ENCODE measurements around the gene PTCD1.

PTCD1 gene

GRCh38 chr7:99438573-99439480, at the start of gene PTCD1, which contains the start of gene CPSF4:
PTCD1 (minus strand) TSS chr7:99438798; CDS start chr7:99435242, 3,556 bp downstream.
CPSF4 (plus strand) TSS chr7:99438943; CDS start chr7:99439083, 140 bp downstream.
- DNase-seq, result peak; percentile 92 to 93

DNA sequence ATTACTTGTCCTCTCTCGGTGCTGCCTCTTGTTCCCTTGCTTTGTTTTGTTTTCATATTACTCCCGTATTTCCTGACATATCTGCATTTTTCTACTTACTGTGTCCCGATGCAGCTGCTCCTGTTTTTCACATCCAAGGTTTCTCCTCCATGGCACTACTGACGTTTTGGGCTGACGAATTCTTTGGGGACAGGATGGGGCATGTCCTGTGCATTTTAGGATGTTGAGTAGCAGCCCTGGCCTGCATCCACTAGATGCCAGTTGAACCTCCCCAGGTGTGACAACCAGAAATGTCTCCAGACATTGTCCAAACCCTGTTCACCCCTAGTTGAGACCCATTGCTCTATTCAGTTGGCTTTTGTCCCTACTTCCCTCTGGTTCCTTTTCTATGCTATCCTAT, 46.5 kb upstream of the PTCD1 start:
- no peak for DNase-seq

DNA sequence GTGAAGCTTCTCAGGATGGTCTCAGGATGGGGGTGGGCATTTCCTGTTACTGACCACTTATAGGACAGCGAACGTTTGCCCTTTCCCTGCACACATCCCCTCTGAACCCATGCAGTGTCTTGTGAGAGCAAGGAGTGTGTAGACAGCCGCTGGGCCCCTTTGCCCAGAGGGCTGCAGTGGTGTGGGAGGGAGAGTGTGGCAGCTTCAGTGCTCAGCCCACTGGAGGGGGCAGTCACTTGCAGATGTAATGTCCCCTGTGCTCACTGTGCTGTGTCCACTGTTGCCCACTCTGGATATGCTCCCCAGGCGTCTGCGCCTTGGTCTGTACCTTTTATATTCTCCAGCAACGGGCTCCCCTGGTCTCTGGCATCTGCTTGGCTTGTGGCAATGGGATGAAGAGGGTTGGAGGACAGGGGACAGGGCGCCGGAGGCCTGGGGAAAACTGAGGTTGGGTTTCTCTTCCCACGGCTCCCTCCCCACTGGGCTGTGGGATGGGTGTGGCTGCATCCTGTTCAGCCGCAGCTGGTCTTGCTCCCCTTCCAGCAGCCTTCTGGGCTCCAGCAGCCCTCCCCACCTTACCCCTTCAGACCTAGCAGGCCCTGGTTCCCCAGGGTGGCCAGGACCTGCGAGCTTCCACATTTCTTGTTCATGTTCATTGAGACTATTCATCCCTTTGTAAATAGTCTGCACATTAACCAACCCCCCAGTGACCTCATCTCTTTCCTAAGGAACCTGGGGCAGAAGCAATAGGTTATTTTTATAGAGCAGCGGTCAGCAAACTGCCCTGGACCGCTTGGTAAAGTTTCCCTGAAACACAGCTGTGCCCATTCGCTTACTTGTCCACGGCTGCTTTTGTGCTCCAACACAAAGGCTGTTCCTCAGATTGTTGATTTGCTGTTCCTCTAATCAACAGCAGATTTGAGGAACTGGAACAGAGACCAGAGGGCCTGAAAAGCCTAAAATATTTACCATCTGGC, 40.2 kb upstream of the PTCD1 start:
- no peak for DNase-seq

- no peak for DNase-seq
Observed at GRCh38 chr7:99476107-99476506, 37.5 kb upstream of the PTCD1 start.

GRCh38 chr7:99473315-99473596, 34.7 kb upstream of the PTCD1 start:
- DNase-seq, result peak; percentile 13 to 49

DNA sequence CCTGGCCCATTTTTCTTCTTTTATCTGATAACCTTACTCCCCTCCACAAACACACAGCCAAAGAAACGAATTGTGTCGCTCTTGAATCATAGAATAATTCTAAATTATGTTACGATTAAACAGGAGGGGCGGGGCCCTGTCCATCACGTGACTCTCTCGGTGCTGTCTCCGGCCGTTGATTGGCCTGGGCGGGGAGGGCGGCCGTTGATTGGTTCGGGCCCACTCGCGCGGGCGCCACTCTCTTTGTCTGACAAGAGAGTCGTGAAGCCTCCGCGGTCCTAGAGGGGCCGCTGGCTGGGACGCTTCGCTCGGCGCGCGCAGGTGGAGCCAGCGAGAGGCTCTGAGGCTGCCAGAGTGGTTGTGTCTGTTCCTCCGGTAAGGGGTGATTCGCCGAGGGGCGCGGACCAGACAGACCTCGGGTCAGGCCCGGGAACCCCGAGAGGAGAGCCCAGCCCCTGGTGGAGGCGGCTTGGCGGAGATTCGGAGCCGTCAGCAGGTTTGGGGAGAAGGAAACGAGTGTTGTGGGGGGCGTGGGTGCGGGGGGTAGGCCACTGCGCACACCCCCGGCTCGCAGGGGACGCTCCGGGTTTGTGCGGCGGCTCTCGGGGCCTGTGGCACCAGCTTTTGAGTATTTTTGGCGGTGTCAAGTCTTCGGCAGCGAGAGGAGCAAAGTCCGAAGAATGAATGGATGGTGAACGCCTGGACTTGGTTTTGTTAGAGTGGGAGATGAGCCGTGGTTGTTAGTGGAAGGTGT, 34.1 kb upstream of the PTCD1 start, which contains the start of gene ZNF789:
Gene ZNF789, plus strand, starts transcription at position 330 of the 754 bp plus-strand sequence. CDS start 3,567 bp downstream, outside the sequence.
- peak; percentile 97 to 98 for DNase-seq

DNA sequence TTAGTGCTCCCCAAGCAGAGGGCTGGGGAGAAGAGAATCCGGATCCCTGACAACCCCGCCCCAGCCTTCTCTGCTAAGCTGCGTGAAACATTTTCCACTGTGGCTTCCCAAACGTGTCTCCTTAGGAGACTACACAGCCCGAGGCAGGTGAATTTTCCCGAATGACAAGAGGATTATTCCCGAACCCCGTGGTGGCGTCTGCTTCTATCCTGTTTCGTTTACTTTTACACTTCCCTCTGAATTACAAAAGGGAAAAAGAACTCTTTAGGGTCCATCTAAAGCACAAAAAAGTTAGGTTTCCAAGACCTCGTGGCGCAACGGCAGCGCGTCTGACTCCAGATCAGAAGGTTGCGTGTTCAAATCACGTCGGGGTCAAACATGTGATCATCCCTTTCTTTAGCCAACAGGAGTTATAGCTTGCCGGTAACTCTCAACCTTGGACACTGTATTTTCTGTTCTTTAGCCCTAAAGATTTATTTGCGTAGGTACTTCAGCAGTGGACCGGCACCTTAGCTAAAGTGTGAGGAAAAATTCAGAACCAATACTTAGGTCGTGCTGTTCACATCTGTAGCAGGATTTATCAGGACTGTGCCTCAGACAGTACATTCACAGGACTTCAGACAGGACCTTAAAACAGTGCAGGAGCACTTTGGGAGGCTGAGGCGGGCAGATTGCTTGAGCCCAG, 30.9 kb upstream of the PTCD1 start:
- no peak for DNase-seq

GRCh38 chr7:99468336-99468918, 29.8 kb upstream of the PTCD1 start:
- no peak for DNase-seq

- no peak for DNase-seq
Observed at GRCh38 chr7:99465421-99465768, 26.8 kb upstream of the PTCD1 start.

GRCh38 chr7:99461221-99461620, 22.6 kb upstream of the PTCD1 start:
- DNase-seq, result no peak

DNA sequence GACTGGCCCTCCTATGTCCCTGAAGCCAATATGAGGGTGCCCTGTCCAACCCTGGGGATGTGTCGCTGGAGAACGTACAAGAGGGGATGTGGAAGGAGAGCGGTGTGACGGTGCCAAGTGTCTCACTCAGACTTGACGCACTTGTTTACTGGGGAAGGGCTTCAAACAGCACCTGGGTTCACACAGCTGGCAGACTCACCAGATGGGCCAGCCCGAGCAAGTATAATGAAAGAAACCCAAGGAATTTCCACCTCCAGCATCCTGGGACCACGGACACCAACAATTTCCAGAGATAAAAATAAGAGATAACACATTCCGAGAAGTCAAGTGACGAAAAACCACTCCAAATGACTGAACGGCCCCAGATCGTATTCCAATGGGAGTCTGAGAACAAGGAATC, 22.1 kb upstream of the PTCD1 start:
- DNase-seq, result no peak

DNA sequence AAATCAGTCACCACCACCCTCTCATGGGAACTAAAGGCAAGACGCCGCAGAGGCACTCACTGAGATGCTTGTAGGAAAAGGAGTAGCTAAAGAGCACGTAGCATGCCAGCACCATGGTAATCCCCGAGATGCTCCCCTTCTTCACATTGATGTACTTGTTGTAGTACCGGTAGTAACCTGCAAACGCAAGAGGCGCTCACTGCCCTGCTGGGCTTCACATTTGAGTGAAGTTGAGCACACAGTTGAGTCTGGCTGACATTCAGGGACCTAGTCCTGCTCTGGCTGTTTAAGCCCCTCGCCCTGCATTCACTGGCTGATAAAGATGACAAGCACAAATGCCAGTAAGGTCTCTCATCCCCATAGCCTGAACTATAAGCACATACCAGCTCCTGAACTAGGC, 20.5 kb upstream of the PTCD1 start:
- DNase-seq, result peak in 1 of 2 donors; percentile 39

- no peak for DNase-seq
Observed at GRCh38 chr7:99457650-99458493, 19.3 kb upstream of the PTCD1 start.

DNA sequence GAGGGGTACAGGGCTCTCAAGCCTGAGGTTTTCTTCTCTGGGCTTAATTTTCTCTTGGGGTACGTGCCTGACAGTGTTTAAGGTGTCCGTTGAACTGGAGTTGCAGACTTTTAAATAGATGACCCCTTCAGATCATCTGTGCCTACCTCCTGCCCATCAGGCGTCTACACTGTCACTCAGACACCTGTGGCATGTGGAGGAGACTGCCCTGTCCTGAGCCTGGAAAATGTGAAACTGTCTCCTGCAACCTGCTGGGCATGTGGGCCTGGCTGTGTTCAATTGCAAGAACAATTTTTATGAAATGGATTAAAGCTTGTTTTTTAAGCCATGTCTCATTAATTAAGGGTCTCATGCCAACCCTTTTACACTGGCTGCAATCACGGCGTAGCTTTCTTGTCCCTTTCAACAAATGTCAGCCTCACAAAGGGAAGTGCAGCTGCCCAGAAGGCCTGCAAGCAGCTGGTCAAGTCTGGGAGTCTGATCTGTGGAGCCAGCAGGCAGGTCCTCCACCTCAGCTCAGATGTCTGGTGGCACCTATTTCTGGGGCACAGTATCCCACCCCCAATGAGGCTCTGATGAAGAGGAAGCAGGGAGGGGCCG, 18.6 kb upstream of the PTCD1 start:
- no peak for DNase-seq

- DNase-seq, result no peak
Observed at GRCh38 chr7:99456288-99456687, 17.7 kb upstream of the PTCD1 start.

DNA sequence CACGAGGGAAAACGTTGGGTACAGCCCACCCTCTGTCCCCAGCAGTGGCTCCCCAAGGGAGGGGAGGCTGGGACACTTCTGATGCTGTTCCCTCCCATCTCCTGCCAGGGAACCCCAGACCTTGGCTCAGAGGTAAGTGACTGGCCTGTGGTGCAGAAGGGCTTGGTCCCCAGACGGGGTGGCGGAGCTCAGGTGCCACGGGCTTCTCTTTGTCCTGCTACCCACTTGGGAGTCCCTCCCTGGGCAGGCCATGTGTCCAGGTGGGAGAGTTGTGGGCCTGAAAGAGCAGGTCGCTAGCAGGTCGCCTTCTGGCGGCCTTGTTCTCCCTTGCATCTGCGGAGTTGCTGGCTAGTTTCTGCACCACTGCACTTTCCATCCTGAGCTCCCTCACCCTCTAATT, 17.3 kb upstream of the PTCD1 start:
- no peak for DNase-seq

DNA sequence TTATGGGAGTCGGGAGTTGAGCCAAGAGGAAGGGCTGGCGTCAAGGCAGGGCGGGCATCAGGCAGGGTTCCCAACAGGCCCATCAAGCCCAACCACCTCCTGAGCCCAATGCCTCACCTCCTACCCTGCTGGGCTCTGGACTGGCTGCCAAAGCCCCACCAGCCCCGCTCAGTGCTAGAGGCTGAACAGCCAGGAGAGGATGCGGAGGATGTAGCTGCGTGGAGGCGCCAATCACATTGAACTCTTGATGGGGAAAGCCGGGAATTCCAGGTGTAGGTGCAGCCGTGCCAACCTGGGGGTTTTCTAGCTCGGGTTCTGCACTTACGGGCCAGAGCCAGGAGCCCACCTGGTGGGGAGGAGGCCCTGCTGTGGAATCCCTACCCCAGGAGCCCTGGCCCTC, 14.5 kb upstream of the PTCD1 start:
- no peak for DNase-seq

DNA sequence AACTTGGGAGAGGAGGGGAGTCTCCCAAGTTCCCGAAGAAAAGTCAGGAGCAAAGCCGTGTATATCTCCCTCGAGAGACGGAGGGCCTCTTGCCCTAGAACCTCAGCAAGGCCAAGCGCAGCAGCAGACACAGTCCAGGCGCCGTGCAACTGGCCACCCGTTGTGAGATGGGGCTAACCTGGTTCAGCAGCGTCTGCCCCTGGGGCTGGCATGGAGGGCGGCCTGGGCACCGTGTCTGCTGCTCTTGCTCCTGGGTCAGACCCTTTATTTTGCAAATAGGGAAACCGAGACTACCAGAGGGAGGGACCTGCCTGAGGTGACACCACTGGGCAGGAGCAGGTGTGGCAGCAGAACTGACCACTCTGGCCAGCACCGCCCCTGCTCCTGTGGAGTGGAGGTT, 13.9 kb upstream of the PTCD1 start:
- DNase-seq, result no peak

GRCh38 chr7:99451936-99452335, 13.3 kb upstream of the PTCD1 start:
- no peak for DNase-seq

- DNase-seq, result no peak
Observed at GRCh38 chr7:99449326-99449725, 10.7 kb upstream of the PTCD1 start.

All from CD4-positive, alpha-beta T cell treated with Interferon alpha-2 for 1 hour (primary cell).